GM10266 (cell line): ENCODE measurements around the gene ITPR1.

Experiments
- DNase-seq: peaks from one replicate; pipeline ENCODE4 v3.0.0; 2012; ENCODE audit errors: extremely low spot score
- TF ChIP-seq, protein P1 (sequence below): IDR thresholded peaks from 2 replicates; pipeline ENCODE4 v1.5.1; 2012; ENCODE audit warnings: mild to moderate bottlenecking, low read depth; ENCODE audit not compliant: control insufficient read depth, insufficient read depth; ENCODE audit errors: missing control alignments

Gene ITPR1

DNA sequence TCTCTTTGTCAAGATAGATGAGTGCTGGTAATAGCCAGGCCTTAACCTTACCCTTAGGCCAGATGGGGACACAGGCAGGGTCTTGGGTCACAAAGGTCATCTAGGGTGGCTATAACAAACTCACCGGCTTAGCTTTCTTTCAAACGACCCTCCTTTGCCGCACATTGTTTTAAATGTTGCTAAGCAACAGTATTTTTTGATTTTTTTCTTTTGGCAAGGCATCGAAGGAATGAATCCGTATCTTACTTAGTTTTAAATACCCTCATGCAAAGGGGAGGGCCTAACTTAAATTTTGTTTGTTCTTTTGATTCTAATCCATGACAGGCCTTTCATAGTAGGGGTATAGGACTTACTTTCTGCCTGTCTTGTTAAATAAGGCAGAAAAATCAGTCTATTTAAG lies 35.2 kb downstream of the ITPR1 start:
- TF ChIP-seq, protein P1, sequence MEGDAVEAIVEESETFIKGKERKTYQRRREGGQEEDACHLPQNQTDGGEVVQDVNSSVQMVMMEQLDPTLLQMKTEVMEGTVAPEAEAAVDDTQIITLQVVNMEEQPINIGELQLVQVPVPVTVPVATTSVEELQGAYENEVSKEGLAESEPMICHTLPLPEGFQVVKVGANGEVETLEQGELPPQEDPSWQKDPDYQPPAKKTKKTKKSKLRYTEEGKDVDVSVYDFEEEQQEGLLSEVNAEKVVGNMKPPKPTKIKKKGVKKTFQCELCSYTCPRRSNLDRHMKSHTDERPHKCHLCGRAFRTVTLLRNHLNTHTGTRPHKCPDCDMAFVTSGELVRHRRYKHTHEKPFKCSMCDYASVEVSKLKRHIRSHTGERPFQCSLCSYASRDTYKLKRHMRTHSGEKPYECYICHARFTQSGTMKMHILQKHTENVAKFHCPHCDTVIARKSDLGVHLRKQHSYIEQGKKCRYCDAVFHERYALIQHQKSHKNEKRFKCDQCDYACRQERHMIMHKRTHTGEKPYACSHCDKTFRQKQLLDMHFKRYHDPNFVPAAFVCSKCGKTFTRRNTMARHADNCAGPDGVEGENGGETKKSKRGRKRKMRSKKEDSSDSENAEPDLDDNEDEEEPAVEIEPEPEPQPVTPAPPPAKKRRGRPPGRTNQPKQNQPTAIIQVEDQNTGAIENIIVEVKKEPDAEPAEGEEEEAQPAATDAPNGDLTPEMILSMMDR = no peak

DNA sequence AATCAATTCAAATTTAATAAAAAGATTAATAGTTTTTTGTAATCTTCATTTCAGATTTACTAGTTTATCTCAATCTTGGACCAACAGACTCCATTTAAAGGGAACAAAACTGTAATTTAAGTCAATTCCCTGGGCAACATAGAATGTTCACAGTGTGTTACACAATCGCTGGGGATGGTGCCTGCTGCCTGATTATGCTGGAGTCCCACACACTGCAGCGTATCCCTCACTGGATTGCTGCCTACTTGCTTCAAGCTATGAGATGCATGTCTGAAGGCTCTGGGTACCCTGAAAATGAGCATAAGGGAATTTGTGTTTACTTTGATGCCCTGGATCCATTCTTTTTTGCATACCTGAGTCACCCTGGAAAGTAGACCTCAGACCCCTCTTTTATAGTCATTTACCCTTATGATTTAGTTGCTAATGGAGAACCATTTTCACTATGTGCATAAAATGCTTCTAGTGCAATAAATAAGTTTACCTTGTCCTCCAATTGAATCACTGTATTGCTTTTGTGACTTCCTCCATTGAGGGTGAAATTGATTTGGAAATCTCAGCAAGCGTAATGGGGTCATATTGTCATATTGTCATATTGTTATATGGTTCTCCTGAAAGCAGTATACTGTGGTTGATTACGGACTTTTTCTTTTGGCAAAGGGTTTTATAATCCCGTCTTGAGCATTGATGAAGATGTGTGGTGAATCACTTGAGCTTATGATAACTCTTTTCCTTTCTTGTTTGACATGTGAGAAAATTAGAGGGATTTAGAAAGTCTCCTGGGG lies 35.9 kb downstream of the ITPR1 start:
- DNase-seq = no peak
- TF ChIP-seq, protein P1 = no peak

More for the DNA sequence above, 35.2 kb downstream of the ITPR1 start:
- DNase-seq = no peak

DNA sequence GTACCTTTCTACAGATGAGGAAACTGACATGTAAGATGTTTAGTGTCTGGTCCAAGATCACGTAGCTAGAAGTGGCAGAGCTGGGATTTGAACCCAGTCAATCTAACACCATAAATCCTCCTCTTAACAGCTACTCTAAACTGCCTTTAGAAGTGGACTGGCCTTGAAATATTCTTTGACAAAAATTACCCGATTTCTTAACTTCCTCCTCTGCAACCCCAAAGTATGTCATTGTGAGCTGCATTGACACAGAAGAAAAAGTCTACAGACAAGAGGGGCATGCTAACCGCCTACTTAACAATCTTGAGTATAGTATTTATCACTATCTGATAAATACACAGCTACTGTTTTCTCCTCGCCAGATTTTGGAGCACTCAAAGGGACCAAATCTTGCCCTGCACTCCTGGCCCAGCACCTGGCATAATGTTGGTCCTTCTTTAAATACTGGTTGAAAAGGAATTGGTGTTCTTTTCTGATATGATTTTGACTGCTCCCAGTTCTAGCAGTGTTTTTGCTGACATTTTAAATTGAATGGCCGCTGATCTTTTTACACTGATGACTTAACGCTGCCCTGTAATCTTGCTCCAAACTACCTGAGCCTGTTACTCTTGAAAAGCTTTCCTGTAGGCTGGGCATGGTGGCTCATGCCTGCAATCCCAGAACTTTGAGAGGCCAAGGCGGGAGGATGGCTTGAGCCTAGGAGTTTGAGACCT lies 36.9 kb downstream of the ITPR1 start:
- TF ChIP-seq, protein P1 = no peak
- no peak for DNase-seq

DNA sequence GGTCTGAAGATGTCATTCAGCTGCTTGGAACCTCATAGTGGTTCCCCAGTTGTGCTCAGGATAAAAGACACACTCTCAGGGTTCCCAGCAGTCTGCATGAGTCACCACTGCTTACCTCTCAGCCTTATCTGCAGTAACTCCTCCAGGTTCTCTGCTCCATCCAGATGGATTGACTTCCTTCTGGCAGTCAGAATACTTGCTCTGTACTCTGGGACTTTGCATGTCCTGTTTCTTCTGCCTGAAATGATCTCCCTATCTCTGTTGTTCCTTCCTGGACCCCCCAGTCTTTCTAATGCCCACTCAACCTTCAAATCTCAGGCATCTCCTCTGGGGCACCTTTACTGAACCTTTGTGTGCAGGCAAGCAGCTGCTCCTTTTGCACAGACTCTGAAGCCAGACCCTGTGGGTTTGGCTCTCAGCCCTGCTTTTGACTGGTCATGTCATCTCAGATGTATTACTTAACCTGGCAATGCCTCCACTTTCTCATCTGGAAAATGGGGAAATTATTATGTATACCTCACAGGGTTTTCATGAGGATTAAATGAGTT lies 38.4 kb downstream of the ITPR1 start:
- no peak for DNase-seq
- TF ChIP-seq, protein P1 = no peak

DNA sequence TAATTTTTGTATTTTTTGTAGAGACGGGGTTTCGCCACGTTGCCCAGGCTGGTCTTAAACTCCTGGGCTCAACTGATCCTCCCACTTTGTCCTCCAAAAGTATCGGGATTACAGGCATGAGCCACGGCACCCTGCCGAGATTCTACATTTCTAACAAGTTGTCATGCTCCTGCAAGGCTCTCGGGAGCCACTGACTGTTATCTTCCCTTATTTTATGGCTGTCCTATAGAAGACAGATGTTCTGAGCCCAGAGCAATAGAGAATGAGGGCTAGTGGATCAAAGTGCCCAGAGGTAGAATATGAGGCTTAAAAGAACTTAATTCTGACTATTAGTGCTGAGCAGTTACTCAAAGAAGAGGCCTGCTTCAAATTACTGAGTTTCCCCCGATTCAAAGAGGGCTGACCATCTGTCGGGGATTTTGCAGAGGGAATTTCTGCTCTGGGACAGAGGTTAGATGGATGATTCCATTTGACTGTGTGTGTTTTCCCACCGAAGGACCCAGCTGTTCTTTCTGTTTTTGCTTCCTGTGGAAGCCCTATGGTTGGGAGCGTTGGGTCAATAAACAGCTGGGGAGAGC lies 39.5 kb downstream of the ITPR1 start:
- TF ChIP-seq, protein P1 = no peak
- no peak for DNase-seq

DNA sequence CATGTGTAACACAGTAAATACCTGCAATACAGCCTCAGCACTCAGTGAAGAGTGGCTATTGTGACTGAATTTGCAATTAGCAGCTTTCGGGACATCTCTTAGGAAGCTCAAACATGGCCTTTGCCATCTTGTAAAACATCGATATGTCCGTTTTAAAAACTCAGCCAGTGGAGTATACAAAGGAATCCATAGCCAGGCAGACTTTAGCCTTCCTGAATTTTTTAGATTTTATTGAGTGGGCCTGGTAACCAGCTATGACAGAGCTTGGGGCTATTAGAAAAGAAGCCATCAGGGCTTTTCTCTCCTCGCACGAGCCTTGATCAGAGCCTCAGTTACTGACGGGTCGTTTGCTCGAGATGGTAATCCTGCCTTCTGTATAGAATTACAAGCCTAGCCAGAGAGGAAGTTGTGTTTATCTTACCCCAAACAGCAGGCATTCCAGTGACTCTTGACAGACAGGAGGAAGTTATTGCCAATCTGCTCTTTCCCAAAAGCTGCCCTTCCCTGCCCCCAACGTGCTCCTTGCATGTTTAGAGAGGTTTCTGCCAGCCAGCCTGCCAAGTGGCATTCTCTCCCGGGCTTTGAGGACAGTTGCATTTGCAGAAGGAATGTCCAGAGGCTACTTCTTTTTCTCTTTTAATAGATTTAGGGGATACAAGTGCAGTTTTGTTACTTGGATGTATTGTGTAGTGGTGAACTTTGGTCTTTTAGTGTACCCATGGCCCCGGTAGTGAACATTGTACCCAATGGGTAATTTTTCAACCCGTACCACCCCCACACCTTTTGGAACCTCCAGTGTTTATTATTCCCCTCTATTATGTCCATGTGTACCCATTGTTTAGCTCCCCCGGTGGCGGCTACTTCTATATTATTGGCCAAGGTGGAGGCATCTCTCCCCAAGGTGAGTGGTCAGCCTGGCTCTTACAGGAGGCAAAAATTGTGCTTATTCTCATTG lies 40.6 kb downstream of the ITPR1 start:
- TF ChIP-seq, protein P1 = no peak
- no peak for DNase-seq
